ENCODE data around the gene TRPC4.

DNA sequence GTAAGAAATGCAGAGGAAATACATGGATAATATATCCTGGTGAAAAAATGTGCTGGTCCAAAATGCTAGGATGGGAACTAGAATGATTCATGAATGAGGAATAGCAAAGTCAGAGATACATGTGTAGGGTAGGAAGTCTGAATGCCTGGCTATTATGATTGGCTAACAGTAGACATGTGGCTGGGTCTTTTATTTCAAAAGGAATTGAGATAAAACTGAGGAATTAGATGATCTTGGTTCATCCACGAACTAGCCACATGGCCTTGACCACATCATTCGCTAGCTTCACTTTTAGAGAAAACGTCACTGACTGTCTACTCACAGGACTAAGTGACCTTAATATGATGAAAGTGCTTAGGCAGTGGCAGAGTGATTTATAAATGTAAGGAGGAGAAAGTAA, 103.1 kb downstream of the TRPC4 start:
- TF ChIP-seq, protein P1, sequence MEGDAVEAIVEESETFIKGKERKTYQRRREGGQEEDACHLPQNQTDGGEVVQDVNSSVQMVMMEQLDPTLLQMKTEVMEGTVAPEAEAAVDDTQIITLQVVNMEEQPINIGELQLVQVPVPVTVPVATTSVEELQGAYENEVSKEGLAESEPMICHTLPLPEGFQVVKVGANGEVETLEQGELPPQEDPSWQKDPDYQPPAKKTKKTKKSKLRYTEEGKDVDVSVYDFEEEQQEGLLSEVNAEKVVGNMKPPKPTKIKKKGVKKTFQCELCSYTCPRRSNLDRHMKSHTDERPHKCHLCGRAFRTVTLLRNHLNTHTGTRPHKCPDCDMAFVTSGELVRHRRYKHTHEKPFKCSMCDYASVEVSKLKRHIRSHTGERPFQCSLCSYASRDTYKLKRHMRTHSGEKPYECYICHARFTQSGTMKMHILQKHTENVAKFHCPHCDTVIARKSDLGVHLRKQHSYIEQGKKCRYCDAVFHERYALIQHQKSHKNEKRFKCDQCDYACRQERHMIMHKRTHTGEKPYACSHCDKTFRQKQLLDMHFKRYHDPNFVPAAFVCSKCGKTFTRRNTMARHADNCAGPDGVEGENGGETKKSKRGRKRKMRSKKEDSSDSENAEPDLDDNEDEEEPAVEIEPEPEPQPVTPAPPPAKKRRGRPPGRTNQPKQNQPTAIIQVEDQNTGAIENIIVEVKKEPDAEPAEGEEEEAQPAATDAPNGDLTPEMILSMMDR (IDR thresholded peaks at IDR 0.05; ENCODE audit: low read length), result no peak
- TF ChIP-seq EZH2 (optimal IDR thresholded peaks at IDR 0.05; ENCODE audit: low read depth, low read length), result no peak

All from MM.1S (cell line).